Measurements from ENCODE around the gene CAMKMT.

DNA sequence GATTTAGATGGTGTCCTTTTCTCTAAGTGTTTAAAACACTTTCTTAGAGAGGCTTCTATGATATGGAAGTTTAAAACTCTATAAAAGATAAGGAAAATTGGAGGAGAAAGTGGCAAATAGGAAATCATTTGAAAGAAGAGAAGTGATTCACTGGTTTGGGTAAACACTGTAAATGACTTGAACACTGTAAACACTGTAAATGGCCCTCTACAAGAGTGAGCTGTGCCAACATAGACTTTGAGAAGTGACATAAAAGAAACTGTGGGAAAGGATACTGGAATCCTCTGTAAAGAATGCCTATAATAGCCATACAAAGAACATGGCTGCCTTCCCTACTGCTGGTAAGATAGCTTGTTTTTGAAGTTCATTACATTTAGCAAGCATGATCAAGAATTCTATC, 368.8 kb downstream of the CAMKMT start:
- TF ChIP-seq, protein P1, sequence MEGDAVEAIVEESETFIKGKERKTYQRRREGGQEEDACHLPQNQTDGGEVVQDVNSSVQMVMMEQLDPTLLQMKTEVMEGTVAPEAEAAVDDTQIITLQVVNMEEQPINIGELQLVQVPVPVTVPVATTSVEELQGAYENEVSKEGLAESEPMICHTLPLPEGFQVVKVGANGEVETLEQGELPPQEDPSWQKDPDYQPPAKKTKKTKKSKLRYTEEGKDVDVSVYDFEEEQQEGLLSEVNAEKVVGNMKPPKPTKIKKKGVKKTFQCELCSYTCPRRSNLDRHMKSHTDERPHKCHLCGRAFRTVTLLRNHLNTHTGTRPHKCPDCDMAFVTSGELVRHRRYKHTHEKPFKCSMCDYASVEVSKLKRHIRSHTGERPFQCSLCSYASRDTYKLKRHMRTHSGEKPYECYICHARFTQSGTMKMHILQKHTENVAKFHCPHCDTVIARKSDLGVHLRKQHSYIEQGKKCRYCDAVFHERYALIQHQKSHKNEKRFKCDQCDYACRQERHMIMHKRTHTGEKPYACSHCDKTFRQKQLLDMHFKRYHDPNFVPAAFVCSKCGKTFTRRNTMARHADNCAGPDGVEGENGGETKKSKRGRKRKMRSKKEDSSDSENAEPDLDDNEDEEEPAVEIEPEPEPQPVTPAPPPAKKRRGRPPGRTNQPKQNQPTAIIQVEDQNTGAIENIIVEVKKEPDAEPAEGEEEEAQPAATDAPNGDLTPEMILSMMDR (conservative IDR thresholded peaks at IDR 0.05; ENCODE audit: low read depth, low read length), result no peak
- no peak for TF ChIP-seq EZH2phosphoT487 (IDR thresholded peaks at IDR 0.05; ENCODE audit: borderline replicate concordance, low read length)
- TF ChIP-seq EZH2 (IDR thresholded peaks at IDR 0.05; ENCODE audit: low read length, unreplicated experiment), result no peak

Measured in PC-3 (cell line).